ENCODE data around the gene MAD1L1.

The MAD1L1 gene

DNA sequence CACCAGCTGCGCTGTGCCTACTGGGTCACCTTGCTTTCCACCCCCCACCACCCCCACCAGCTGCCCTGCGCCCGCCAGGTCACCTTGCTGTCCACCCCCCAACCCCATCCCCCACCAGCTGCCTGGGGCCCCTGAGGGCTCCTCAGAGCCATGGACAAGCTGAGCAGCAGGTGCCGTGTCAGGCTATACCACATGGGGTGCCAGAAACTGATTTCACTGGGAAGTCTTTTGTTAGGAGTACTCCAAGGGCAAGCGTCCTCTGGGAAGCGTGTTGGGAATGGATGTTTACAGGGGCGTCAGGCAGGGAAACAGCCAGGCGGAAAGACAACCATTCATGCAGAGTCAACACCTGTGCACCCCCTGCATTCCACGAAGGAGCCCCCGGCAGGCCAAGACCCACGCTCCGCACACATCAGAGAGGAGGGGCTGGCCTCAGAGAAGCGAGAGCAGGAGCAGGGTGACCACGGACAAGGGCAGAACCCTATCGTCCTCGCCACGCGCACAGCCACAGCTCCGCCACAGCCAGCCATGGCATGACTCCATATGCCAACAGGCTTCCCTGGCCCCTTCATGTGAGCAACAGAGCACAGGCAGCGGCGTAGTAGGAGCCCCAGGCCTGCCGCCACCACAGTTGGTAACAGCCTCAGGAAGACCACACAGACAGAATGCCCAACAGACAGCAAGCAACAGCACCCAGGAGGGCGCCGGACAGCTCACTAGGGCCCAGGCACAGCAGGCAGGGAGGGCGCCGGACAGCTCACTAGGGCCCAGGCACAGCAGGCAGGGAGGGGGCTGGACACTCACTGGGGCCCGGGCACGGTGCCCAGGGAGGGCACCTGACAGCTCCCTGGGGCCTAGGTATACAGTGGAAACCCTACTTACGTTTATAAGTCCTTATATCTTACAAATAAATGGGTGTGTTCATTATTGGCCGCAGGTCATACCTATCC lies 180.8 kb downstream of the MAD1L1 start:
- in situ Hi-C loops (cut with MboI; ENCODE audit: low sequenced_read_pairs) = no loop called here

- in situ Hi-C loops (cut with MboI; ENCODE audit: low sequenced_read_pairs) = no loop called here
These were observed 182.3 kb downstream of the MAD1L1 start for GRCh38 chr7:2050511-2050866.

GRCh38 chr7:2049782-2050510 lies 182.8 kb downstream of the MAD1L1 start:
- in situ Hi-C loops (cut with MboI; ENCODE audit: low sequenced_read_pairs) = no loop called here

DNA sequence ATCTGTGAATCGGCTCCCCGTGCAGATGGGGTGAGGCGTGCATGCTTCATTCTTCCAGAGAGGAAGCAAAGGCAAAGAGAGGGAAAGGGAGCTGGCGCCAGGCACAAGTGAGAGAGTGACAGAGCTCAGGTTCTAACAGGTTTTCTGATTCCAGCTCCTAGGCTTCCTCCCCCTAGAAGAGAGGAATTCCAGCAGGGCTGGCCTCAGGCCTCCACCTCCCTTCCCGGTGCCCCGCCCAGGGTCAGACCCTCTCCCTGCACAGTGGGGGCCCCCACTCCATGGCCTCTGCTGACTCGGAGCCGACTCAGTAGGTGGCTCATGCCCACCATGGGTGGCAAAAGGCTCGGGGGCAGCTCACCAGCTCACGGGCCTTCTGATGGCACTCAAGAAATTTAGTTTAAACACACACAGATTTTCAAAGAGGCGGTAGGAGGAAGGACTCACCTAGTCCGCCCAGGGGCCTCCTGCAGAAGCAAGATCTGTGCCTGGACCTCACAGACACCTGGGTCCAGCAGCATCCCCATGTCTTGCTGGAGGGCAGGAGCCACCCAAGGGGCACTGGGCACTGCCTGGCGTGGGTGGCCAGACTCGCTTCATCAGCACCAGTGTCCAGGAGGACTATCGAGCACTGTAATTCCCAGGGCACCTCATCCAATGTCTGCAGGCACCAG lies 183.5 kb downstream of the MAD1L1 start:
- in situ Hi-C loops (cut with MboI; ENCODE audit: low sequenced_read_pairs) = no loop called here

GRCh38 chr7:2048531-2048930 lies 184.2 kb downstream of the MAD1L1 start:
- in situ Hi-C loops (cut with MboI; ENCODE audit: low sequenced_read_pairs) = no loop called here

GRCh38 chr7:2048006-2048405 lies 184.7 kb downstream of the MAD1L1 start:
- in situ Hi-C loops (cut with MboI; ENCODE audit: low sequenced_read_pairs) = no loop called here

GRCh38 chr7:2046581-2047565 lies 185.9 kb downstream of the MAD1L1 start:
- in situ Hi-C loops (cut with MboI; ENCODE audit: low sequenced_read_pairs) = no loop called here

GRCh38 chr7:2045559-2046405 lies 187.0 kb downstream of the MAD1L1 start:
- in situ Hi-C loops (cut with MboI; ENCODE audit: low sequenced_read_pairs) = no loop called here

DNA sequence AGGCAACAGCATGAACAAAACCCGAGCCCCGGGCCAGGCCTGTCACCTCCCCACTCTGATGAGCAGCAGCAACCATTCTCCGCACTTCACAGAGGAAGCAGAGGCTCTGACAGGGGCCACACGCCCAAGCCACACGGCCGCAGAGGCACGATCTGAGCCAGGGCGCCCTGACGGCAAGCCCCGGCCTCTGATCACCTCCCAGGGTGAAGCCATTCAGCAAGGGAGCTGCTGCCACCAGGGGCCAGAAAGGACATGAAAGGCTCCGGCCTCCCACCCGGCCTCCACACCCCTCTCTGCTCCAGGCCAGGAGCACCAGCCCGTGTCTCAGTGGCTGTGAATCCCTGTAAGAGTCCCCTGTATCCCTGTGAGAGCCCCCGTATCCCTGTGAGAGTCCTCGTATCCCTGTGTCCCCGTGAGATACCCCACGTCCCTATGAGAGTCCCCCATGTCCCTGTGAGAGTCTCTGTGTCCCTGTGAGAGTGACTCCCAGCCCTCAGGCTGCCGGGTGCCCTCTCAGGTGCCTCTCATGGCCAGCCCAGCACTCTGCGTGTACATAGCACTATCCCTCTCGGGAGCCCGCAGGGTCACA lies 187.8 kb downstream of the MAD1L1 start:
- in situ Hi-C loops (cut with MboI; ENCODE audit: low sequenced_read_pairs) = no loop called here

DNA sequence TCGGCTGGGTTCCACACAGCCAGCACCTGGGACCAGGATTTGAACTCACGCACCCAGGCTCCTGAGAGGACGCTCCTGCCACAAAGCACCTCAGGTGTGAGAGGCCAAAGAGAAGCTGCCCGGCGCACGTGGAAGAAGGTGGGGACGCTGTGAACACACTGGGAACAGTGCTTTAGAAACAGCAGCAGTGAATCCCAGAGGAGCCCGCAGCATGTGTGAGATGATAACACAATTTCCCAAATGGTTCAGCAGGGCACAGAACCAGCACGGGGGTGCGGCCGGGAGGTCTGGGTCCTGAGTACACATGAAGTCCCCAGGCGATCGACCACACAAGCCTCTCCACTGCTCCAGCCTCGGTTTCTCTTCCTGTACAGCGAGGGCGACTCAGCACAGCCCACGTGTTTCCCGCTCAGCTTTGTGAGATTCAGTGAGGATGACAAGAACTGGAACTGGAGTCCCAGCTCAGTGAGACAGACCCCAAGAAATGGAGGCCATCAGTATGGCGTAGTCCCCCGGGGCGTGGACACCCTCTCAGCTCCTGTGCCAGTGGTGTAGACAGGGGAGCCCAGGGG lies 188.3 kb downstream of the MAD1L1 start:
- in situ Hi-C loops (cut with MboI; ENCODE audit: low sequenced_read_pairs) = no loop called here

DNA sequence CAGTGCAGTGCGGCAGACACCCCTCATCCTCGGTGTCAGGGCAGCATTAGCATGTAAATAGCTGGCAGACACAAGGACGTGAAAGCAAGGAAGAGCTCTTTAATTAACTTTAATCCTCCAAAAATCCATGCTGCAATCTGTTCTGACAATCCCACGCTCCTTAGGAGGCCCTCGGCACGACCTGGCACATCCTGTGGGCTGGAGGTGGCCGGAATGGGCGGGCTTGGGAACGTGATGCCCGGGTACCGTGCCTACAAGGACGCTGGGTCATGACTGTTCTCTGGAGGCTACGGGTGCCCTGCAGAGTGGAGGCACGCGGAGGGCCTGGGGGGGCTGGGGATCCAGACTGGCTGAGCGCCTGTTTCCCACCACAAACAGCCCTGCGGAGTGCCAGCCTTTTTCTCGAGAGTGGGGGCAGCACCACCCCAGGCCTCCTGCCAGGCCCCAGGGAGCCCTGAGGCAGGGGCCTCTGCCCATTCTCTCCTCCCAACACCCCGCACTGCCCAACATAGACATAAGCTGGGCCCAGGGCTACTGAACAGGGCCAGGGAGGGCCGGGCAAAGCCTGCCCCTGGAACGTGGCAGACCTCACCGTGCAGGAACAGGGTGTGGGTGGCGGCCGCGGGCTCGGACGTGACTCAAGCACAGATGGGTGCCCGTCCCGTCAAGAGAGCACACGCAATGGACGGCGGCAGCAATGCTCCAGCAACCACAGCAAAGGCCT lies 189.3 kb downstream of the MAD1L1 start:
- in situ Hi-C loops (cut with MboI; ENCODE audit: low sequenced_read_pairs) = no loop called here

GRCh38 chr7:2042650-2043049 lies 190.1 kb downstream of the MAD1L1 start:
- in situ Hi-C loops (cut with MboI; ENCODE audit: low sequenced_read_pairs) = no loop called here

DNA sequence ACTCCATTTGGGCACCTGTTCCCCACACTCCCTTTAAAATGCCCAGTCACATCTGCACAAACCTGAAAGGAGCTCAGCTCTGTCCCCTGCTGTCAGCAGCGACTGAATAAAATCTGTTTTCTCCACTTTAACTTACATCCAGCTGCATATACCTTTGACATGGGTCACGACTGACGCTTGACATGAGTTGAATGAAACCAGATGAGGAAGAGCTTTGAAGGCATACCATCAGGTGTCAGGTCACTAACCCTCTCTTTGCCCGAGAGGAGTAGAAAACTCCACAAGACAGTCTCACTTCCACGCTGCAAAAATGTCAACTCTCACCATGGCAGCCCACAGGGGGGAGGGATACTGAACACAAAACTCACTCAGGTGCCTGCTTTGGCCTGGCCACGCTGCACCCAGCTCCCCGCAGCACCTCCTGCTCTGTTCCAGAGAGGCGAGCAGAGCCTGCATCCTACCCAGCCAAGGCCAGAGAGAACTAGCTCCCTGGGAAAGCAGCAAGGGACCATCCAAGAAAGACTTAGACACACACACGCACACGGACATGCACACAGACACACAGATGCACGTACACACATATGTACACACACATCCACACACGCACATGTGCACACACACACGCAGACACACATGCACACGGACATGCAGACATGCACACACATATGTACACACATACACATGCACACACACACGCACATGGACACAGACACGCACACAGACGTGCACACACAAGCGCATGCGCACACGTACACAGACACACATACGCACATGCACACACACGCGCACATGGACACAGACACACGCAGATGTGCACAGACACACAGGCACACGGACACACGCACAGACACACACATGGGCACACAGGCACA lies 191.0 kb downstream of the MAD1L1 start:
- in situ Hi-C loops (cut with MboI; ENCODE audit: low sequenced_read_pairs) = no loop called here

DNA sequence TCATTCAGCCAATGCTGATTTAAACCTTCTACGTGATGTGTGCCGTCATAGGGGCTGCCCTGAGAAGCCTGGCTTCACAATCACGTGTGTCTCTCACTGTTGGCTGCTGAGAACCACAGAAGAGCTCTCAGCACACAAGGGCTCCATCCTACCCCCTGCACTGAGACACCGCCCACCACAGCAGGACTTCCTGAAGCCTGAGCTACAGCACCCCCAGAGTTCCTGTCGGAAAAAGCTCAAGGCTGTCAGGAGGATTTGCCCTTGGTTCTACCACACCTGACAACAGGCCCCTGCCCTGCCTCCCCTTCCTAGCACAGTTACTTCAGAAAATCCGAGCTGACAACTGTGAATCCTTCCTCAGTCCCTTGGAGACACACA lies 191.9 kb downstream of the MAD1L1 start:
- in situ Hi-C loops (cut with MboI; ENCODE audit: low sequenced_read_pairs) = no loop called here

GRCh38 chr7:2040201-2040892 lies 192.4 kb downstream of the MAD1L1 start:
- in situ Hi-C loops (cut with MboI; ENCODE audit: low sequenced_read_pairs) = no loop called here

GRCh38 chr7:2038931-2039728 lies 193.6 kb downstream of the MAD1L1 start:
- in situ Hi-C loops (cut with MboI; ENCODE audit: low sequenced_read_pairs) = no loop called here

Data from HL-60/S4 (cell line).